ENCODE data around the gene LGALS9.
A peak's percentile ranks its signal among the peaks of the same experiment; 100 is the strongest.

LGALS9 gene

GRCh38 chr17:27600471-27600870 is 30.5 kb upstream of the LGALS9 start:
- no peak overlapping the region for H2BK15ac ChIP-seq (ENCODE audit: low read length)
- no peaks in the 10 kb centered on the region for H3K9me3 ChIP-seq (replicated peaks in 1 of 2; ENCODE audit: control insufficient read depth in 2 of 2, insufficient read depth in 1 of 2, low read depth in 1 of 2, low read length in 2 of 2)
- no peak overlapping the region for H2AFZ ChIP-seq (ENCODE audit: low read length)
- H3K14ac ChIP-seq (ENCODE audit: low read length) = no peak overlapping the region
- no peak overlapping the region for H4K91ac ChIP-seq (ENCODE audit: low read depth, low read length, poor library complexity)
- no peaks in the 10 kb centered on the region for H3K27me3 ChIP-seq (ENCODE audit: control insufficient read depth in 3 of 3, insufficient read depth in 3 of 3, low read depth in 1 of 3, low read length in 3 of 3)
- no peak overlapping the region for H2BK120ac ChIP-seq (ENCODE audit: low read depth, low read length)
- H4K8ac ChIP-seq (ENCODE audit: low read depth, low read length) = no peak overlapping the region
- H3K27ac ChIP-seq (replicated peaks; ENCODE audit: low read length) = no peak overlapping the region
- no peak overlapping the region for H3K4ac ChIP-seq (ENCODE audit: low read length)
- no peak overlapping the region for H2BK5ac ChIP-seq (ENCODE audit: low read length)
- no peak overlapping the region for H3K9ac ChIP-seq (ENCODE audit: low read depth, low read length, poor library complexity)
- no peak for DNase-seq (ENCODE audit: low spot score)
- H3K18ac ChIP-seq (ENCODE audit: low read length) = no peak overlapping the region
- no peaks in the 10 kb centered on the region for H3K79me1 ChIP-seq (ENCODE audit: low read depth, low read length)
- peaks cover 1 to 8% of the 10 kb centered on the region in 2 donors for H3K36me3 ChIP-seq (replicated peaks in 1 of 2; ENCODE audit: control insufficient read depth in 2 of 2, insufficient read depth in 2 of 2, low read length in 2 of 2)
- H2AK5ac ChIP-seq (ENCODE audit: low read depth, low read length) = no peak overlapping the region
- H3K4me2 ChIP-seq (ENCODE audit: insufficient read depth, low read length, poor library complexity, severe bottlenecking) = no peak overlapping the region
- H3K23ac ChIP-seq (ENCODE audit: low read depth, low read length, poor library complexity) = no peak overlapping the region
- no CpG with 5 or more reads among the region's 8 CpGs for whole genome bisulfite sequencing, 2 donors (ENCODE audit: extremely low coverage in 2 of 2, insufficient read length in 2 of 2, insufficient replicate concordance in 1 of 2)
- H3K4me1 ChIP-seq (ENCODE audit: control insufficient read depth in 2 of 2, insufficient read depth in 1 of 2, low read depth in 1 of 2, low read length in 2 of 2) = no peaks in the 10 kb centered on the region
- H3K4me3 ChIP-seq (ENCODE audit: low read length in 2 of 2) = no peak overlapping the region
- no peak overlapping the region for H2BK12ac ChIP-seq (ENCODE audit: low read length)

- Histone ChIP-seq H3K79me1 (ENCODE audit: low read depth, low read length) (no peaks in the 10 kb centered on the region), H3K4me3 (ENCODE audit: low read length in 2 of 2) (no peak overlapping the region), H3K9ac (ENCODE audit: low read depth, low read length, poor library complexity) (no peak overlapping the region), H3K4me1 (ENCODE audit: control insufficient read depth in 2 of 2, insufficient read depth in 1 of 2, low read depth in 1 of 2, low read length in 2 of 2) (no peaks in the 10 kb centered on the region), H3K14ac (ENCODE audit: low read length) (no peak overlapping the region), H3K27ac (replicated peaks; ENCODE audit: low read length) (no peak overlapping the region), H3K36me3 (replicated peaks in 1 of 2; ENCODE audit: control insufficient read depth in 2 of 2, insufficient read depth in 2 of 2, low read length in 2 of 2) (peaks cover 8 to 10% of the 10 kb centered on the region in 2 donors), H3K9me3 (replicated peaks in 1 of 2; ENCODE audit: control insufficient read depth in 2 of 2, insufficient read depth in 1 of 2, low read depth in 1 of 2, low read length in 2 of 2) (no peaks in the 10 kb centered on the region), H2AK5ac (ENCODE audit: low read depth, low read length) (no peak overlapping the region), H2BK12ac (ENCODE audit: low read length) (no peak overlapping the region), H4K91ac (ENCODE audit: low read depth, low read length, poor library complexity) (no peak overlapping the region), H3K4ac (ENCODE audit: low read length) (no peak overlapping the region), H2BK15ac (ENCODE audit: low read length) (no peak overlapping the region), H3K27me3 (ENCODE audit: control insufficient read depth in 3 of 3, insufficient read depth in 3 of 3, low read depth in 1 of 3, low read length in 3 of 3) (no peaks in the 10 kb centered on the region), H3K18ac (ENCODE audit: low read length) (no peak overlapping the region), H3K4me2 (ENCODE audit: insufficient read depth, low read length, poor library complexity, severe bottlenecking) (no peak overlapping the region), H2BK5ac (ENCODE audit: low read length) (no peak overlapping the region), H4K8ac (ENCODE audit: low read depth, low read length) (no peak overlapping the region), H2AFZ (ENCODE audit: low read length) (no peak overlapping the region), H3K23ac (ENCODE audit: low read depth, low read length, poor library complexity) (no peak overlapping the region), H2BK120ac (ENCODE audit: low read depth, low read length) (no peak overlapping the region)
- peak; percentile 82 for DNase-seq (ENCODE audit: low spot score)
- no CpG with 5 or more reads among the region's 11 CpGs for WGBS, 2 donors (ENCODE audit: extremely low coverage in 2 of 2, insufficient read length in 2 of 2, insufficient replicate concordance in 1 of 2)
These were observed 29.7 kb upstream of the LGALS9 start for GRCh38 chr17:27601069-27601974.

GRCh38 chr17:27601975-27602302 is 29.0 kb upstream of the LGALS9 start:
- no peak for DNase-seq (ENCODE audit: low spot score)
- WGBS, 2 donors (ENCODE audit: extremely low coverage in 2 of 2, insufficient read length in 2 of 2, insufficient replicate concordance in 1 of 2) = no CpG with 5 or more reads among the region's 2 CpGs

GRCh38 chr17:27602721-27603420 is 28.1 kb upstream of the LGALS9 start:
- no peak overlapping the region for H4K8ac ChIP-seq (ENCODE audit: low read depth, low read length)
- H3K4me1 ChIP-seq (ENCODE audit: control insufficient read depth in 2 of 2, insufficient read depth in 1 of 2, low read depth in 1 of 2, low read length in 2 of 2) = no peaks in the 10 kb centered on the region
- no peak overlapping the region for H4K91ac ChIP-seq (ENCODE audit: low read depth, low read length, poor library complexity)
- H2BK12ac ChIP-seq (ENCODE audit: low read length) = no peak overlapping the region
- H3K36me3 ChIP-seq (replicated peaks in 1 of 2; ENCODE audit: control insufficient read depth in 2 of 2, insufficient read depth in 2 of 2, low read length in 2 of 2) = peaks cover 9 to 15% of the 10 kb centered on the region in 2 donors
- peak overlapping the region; percentile 28 for H3K23ac ChIP-seq (ENCODE audit: low read depth, low read length, poor library complexity)
- no peak overlapping the region for H3K18ac ChIP-seq (ENCODE audit: low read length)
- no peak overlapping the region for H2BK5ac ChIP-seq (ENCODE audit: low read length)
- no peaks in the 10 kb centered on the region for H3K9me3 ChIP-seq (replicated peaks in 1 of 2; ENCODE audit: control insufficient read depth in 2 of 2, insufficient read depth in 1 of 2, low read depth in 1 of 2, low read length in 2 of 2)
- H3K27ac ChIP-seq (replicated peaks; ENCODE audit: low read length) = no peak overlapping the region
- H3K4ac ChIP-seq (ENCODE audit: low read length) = no peak overlapping the region
- WGBS, 2 donors (ENCODE audit: extremely low coverage in 2 of 2, insufficient read length in 2 of 2, insufficient replicate concordance in 1 of 2) = no CpG with 5 or more reads among the region's 15 CpGs
- no peak overlapping the region for H2BK15ac ChIP-seq (ENCODE audit: low read length)
- no peaks in the 10 kb centered on the region for H3K27me3 ChIP-seq (ENCODE audit: control insufficient read depth in 3 of 3, insufficient read depth in 3 of 3, low read depth in 1 of 3, low read length in 3 of 3)
- no peak overlapping the region for H3K9ac ChIP-seq (ENCODE audit: low read depth, low read length, poor library complexity)
- no peak overlapping the region for H2BK120ac ChIP-seq (ENCODE audit: low read depth, low read length)
- H2AFZ ChIP-seq (ENCODE audit: low read length) = peak overlapping the region; percentile 21
- H2AK5ac ChIP-seq (ENCODE audit: low read depth, low read length) = no peak overlapping the region
- peak; percentile 75 for DNase-seq (ENCODE audit: low spot score)
- H3K4me3 ChIP-seq (ENCODE audit: low read length in 2 of 2) = no peak overlapping the region
- H3K14ac ChIP-seq (ENCODE audit: low read length) = no peak overlapping the region
- no peaks in the 10 kb centered on the region for H3K79me1 ChIP-seq (ENCODE audit: low read depth, low read length)
- H3K4me2 ChIP-seq (ENCODE audit: insufficient read depth, low read length, poor library complexity, severe bottlenecking) = no peak overlapping the region

More at GRCh38 chr17:27601975-27602302, 29.0 kb upstream of the LGALS9 start:
- Histone ChIP-seq H3K18ac (ENCODE audit: low read length) (no peak overlapping the region), H4K8ac (ENCODE audit: low read depth, low read length) (no peak overlapping the region), H3K4ac (ENCODE audit: low read length) (no peak overlapping the region), H3K14ac (ENCODE audit: low read length) (no peak overlapping the region), H2BK5ac (ENCODE audit: low read length) (no peak overlapping the region), H3K27ac (replicated peaks; ENCODE audit: low read length) (no peak overlapping the region), H2AFZ (ENCODE audit: low read length) (no peak overlapping the region), H2AK5ac (ENCODE audit: low read depth, low read length) (no peak overlapping the region), H3K79me1 (ENCODE audit: low read depth, low read length) (no peaks in the 10 kb centered on the region), H3K27me3 (ENCODE audit: control insufficient read depth in 3 of 3, insufficient read depth in 3 of 3, low read depth in 1 of 3, low read length in 3 of 3) (no peaks in the 10 kb centered on the region), H2BK120ac (ENCODE audit: low read depth, low read length) (no peak overlapping the region), H3K4me1 (ENCODE audit: control insufficient read depth in 2 of 2, insufficient read depth in 1 of 2, low read depth in 1 of 2, low read length in 2 of 2) (no peaks in the 10 kb centered on the region), H3K4me2 (ENCODE audit: insufficient read depth, low read length, poor library complexity, severe bottlenecking) (no peak overlapping the region), H3K9me3 (replicated peaks in 1 of 2; ENCODE audit: control insufficient read depth in 2 of 2, insufficient read depth in 1 of 2, low read depth in 1 of 2, low read length in 2 of 2) (no peaks in the 10 kb centered on the region), H2BK12ac (ENCODE audit: low read length) (no peak overlapping the region), H4K91ac (ENCODE audit: low read depth, low read length, poor library complexity) (no peak overlapping the region), H3K9ac (ENCODE audit: low read depth, low read length, poor library complexity) (no peak overlapping the region), H3K36me3 (replicated peaks in 1 of 2; ENCODE audit: control insufficient read depth in 2 of 2, insufficient read depth in 2 of 2, low read length in 2 of 2) (peaks cover 8 to 11% of the 10 kb centered on the region in 2 donors), H3K23ac (ENCODE audit: low read depth, low read length, poor library complexity) (no peak overlapping the region), H3K4me3 (ENCODE audit: low read length in 2 of 2) (no peak overlapping the region), H2BK15ac (ENCODE audit: low read length) (no peak overlapping the region)
